CD14-positive monocyte (primary cell): ENCODE measurements around the gene ANAPC7. TPM values are rescaled to one million over a fixed set of nuclear protein-coding genes. Genes with fewer than 3 reads are reported as not detected.
"Not testable (repeated sequence)": the region's sequence is repeated elsewhere in the genome, so short reads cannot be mapped to it uniquely, and the experiment has no call there.

Source experiments
- DNase-seq, 3 donors: peaks; one replicate each; pipeline ENCODE4 v3.0.0-alpha.2; 2011 to 2022
- H2AFZ ChIP-seq: 2 replicates; pipeline ENCODE4 v1.6.0; 2012; ENCODE audit warnings: mild to moderate bottlenecking, low read depth, low read length, inconsistent platforms; ENCODE audit not compliant: insufficient read depth, poor library complexity, severe bottlenecking
- H3K27ac ChIP-seq, 2 donors: 1 replicate in 1 of 2; 2 replicates in 1 of 2; pipeline ENCODE4 v1.5.1; 2012 to 2013; ENCODE audit warnings: low read length in 2 of 2, control low read depth in 1 of 2, inconsistent platforms in 1 of 2, low read depth in 1 of 2, mild to moderate bottlenecking in 1 of 2
- H3K27me3 ChIP-seq, 2 donors: one replicate each; pipeline versions ENCODE4 v1.6.0 to v1.6.1; 2011 to 2013; ENCODE audit warnings: low read length in 2 of 2; ENCODE audit not compliant: control insufficient read depth in 2 of 2, insufficient read depth in 2 of 2
- H3K36me3 ChIP-seq, 2 donors: replicated peaks in 1 of 2; 1 replicate in 1 of 2; 2 replicates in 1 of 2; pipeline versions ENCODE4 v1.5.1 to v1.6.1; 2012 to 2013; ENCODE audit warnings: low read length in 2 of 2, control low read depth in 1 of 2, inconsistent platforms in 1 of 2, mild to moderate bottlenecking in 1 of 2; ENCODE audit not compliant: insufficient read depth in 2 of 2, control insufficient read depth in 1 of 2
- H3K4me1 ChIP-seq, 2 donors: 1 replicate in 1 of 2; 2 replicates in 1 of 2; pipeline versions ENCODE4 v1.5.1 to v1.6.1; 2012 to 2013; ENCODE audit warnings: low read length in 2 of 2, control low read depth in 1 of 2, inconsistent platforms in 1 of 2, mild to moderate bottlenecking in 1 of 2, moderate library complexity in 1 of 2; ENCODE audit not compliant: insufficient read depth in 2 of 2, control insufficient read depth in 1 of 2
- H3K4me2 ChIP-seq: replicated peaks from 2 replicates; pipeline ENCODE3; 2012; ENCODE audit warnings: low read length, moderate library complexity, mild to moderate bottlenecking; ENCODE audit not compliant: poor library complexity, severe bottlenecking; ENCODE audit errors: extremely low read depth
- H3K4me3 ChIP-seq, 3 experiments: fragments of 200-600 bp in 1 of 3; sonication (generic) in 1 of 3; replicated peaks in 1 of 3; 1 replicate in 2 of 3; 2 replicates in 1 of 3; pipeline ENCODE4 v1.5.1; 2011 to 2013; ENCODE audit warnings: low read length in 3 of 3, mild to moderate bottlenecking in 3 of 3, control low read depth in 2 of 3, low read depth in 2 of 3, inconsistent platforms in 1 of 3, moderate library complexity in 1 of 3
- H3K79me2 ChIP-seq: 2 replicates; pipeline ENCODE4 v1.6.0; 2012; ENCODE audit warnings: mild to moderate bottlenecking, control low read depth, inconsistent platforms, low read length, moderate library complexity; ENCODE audit not compliant: insufficient read depth
- H3K9ac ChIP-seq: 2 replicates; pipeline ENCODE4 v1.6.0; 2017; ENCODE audit warnings: low read length, mild to moderate bottlenecking; ENCODE audit not compliant: insufficient read depth, poor library complexity, severe bottlenecking
- H3K9me3 ChIP-seq, 2 donors: replicated peaks in 1 of 2; 1 replicate in 1 of 2; 2 replicates in 1 of 2; pipeline versions ENCODE4 v1.5.1 to v1.6.1; 2012 to 2013; ENCODE audit warnings: low read length in 2 of 2, control low read depth in 1 of 2; ENCODE audit not compliant: control insufficient read depth in 1 of 2, insufficient read depth in 1 of 2
- H4K20me1 ChIP-seq: 2 replicates; pipeline ENCODE4 v1.6.0; 2012; ENCODE audit warnings: mild to moderate bottlenecking, low read length, control low read depth, moderate library complexity; ENCODE audit not compliant: insufficient read depth
- H3K27ac Mint-ChIP-seq, 7 donors: one replicate each; pipeline ENCODE4 v1.8.0; 2020; ENCODE audit warnings: mild to moderate bottlenecking in 7 of 7, mixed read lengths in 7 of 7, moderate library complexity in 6 of 7, inconsistent platforms in 2 of 7
- H3K27me3 Mint-ChIP-seq, 3 donors: one replicate each; pipeline ENCODE4 v1.8.0; 2021 to 2022; ENCODE audit warnings: low read depth in 3 of 3, mild to moderate bottlenecking in 3 of 3, mixed read lengths in 3 of 3, moderate library complexity in 3 of 3, inconsistent platforms in 1 of 3
- H3K36me3 Mint-ChIP-seq, 2 donors: one replicate each; pipeline ENCODE4 v1.8.0; 2020; ENCODE audit warnings: mixed read lengths in 2 of 2, inconsistent platforms in 1 of 2, mild to moderate bottlenecking in 1 of 2
- H3K4me1 Mint-ChIP-seq: one replicate; pipeline ENCODE4 v1.8.0; 2020; ENCODE audit warnings: mild to moderate bottlenecking, mixed read lengths
- H3K4me3 Mint-ChIP-seq, 2 donors: one replicate each; pipeline ENCODE4 v1.8.0; 2020; ENCODE audit warnings: mild to moderate bottlenecking in 2 of 2, mixed read lengths in 2 of 2, moderate library complexity in 1 of 2
- H3K9me3 Mint-ChIP-seq, 7 donors: one replicate each; pipeline ENCODE4 v1.8.0; 2020 to 2022; ENCODE audit warnings: mixed read lengths in 7 of 7, mild to moderate bottlenecking in 6 of 7, moderate library complexity in 6 of 7, inconsistent platforms in 2 of 7
- CTCF ChIP-seq: fragments of 200-600 bp; IDR thresholded peaks from one replicate; pipeline ENCODE4 v1.8.0; 2022; ENCODE audit warnings: antibody characterized with exemption, mild to moderate bottlenecking
- WGBS: methylation state at CpG from one replicate; pipeline ENCODE4 v1.1.5; 2013; ENCODE audit warnings: missing lambda C conversion rate; ENCODE audit not compliant: insufficient coverage; 5-methylcytosine and 5-hydroxymethylcytosine counted together
- intact Hi-C, 2 donors: fragments of 100-400 bp; cut with micrococcal nuclease; formaldehyde crosslinking; loops; one replicate each; pipeline versions ENCODE4 v1.15.0 to v1.15.1; 2023
- polyA plus RNA-seq, 3 donors: library from polyadenylated mRNA; depleted of rRNA in 1 of 3; unstranded in 2 of 3; stranded (reverse) in 1 of 3; fragments of 300-500 nt in 2 of 3; fragments of >200 nt in 1 of 3; fragmentation: Illumina TruSeq in 2 of 3; gene quantifications; 1 replicate in 2 of 3; 2 replicates in 1 of 3; pipeline ENCODE4 v1.2.3, GENCODE V29; 2012 to 2021

Gene ANAPC7
- polyA plus RNA-seq, 3 donors, result 12.9 to 41.6 (median 17.2) TPM

- peaks cover 98 to 100% of the 10 kb centered on the region in 2 donors for H3K36me3 Mint-ChIP-seq
Observed at GRCh38 chr12:110342157-110342556, 61.4 kb downstream of the ANAPC7 start.

GRCh38 chr12:110340706-110341105, 62.8 kb downstream of the ANAPC7 start:
- H3K4me3 ChIP-seq, result no peak overlapping the region
- no peak for TF ChIP-seq CTCF
- H3K27me3 ChIP-seq, result no peaks in the 10 kb centered on the region
- no peaks in the 10 kb centered on the region for H3K9me3 Mint-ChIP-seq
- WGBS, result 97% methylated on average over 12 of the region's 18 CpGs
- H3K79me2 ChIP-seq, result peaks cover 15% of the 10 kb centered on the region
- peaks cover 99 to 100% of the 10 kb centered on the region in 2 donors for H3K36me3 ChIP-seq
- H3K27ac Mint-ChIP-seq, result peak overlapping the region in 1 of 7 donors; percentile 9
- intact Hi-C loops, result no loop called here
- no peak overlapping the region for H3K27ac ChIP-seq
- no peak overlapping the region for H3K4me3 Mint-ChIP-seq
- peaks cover 13% of the 10 kb centered on the region for H3K4me1 Mint-ChIP-seq
- H3K9ac ChIP-seq, result no peak overlapping the region
- no peaks in the 10 kb centered on the region for H3K9me3 ChIP-seq
- H4K20me1 ChIP-seq, result peaks cover 77% of the 10 kb centered on the region
- DNase-seq, result no peak
- no peaks in the 10 kb centered on the region for H3K27me3 Mint-ChIP-seq
- H3K36me3 Mint-ChIP-seq, result peaks cover 97 to 100% of the 10 kb centered on the region in 2 donors
- no peak overlapping the region for H3K4me2 ChIP-seq
- peaks cover 15% of the 10 kb centered on the region in 2 donors for H3K4me1 ChIP-seq
- no peak overlapping the region for H2AFZ ChIP-seq

More at GRCh38 chr12:110342157-110342556, 61.4 kb downstream of the ANAPC7 start:
- intact Hi-C loops, result no loop called here
- 95% methylated on average over 14 of the region's 15 CpGs for WGBS
- Histone ChIP-seq H3K36me3 (peaks cover 97 to 100% of the 10 kb centered on the region in 2 donors), H2AFZ (no peak overlapping the region), H3K4me1 (peaks cover 15 to 16% of the 10 kb centered on the region in 2 donors), H3K27me3 (no peaks in the 10 kb centered on the region), H3K4me2 (no peak overlapping the region), H3K27ac (no peak overlapping the region), H3K9ac (no peak overlapping the region), H4K20me1 (peaks cover 74% of the 10 kb centered on the region), H3K79me2 (peaks cover 13% of the 10 kb centered on the region), H3K9me3 (no peaks in the 10 kb centered on the region), H3K4me3 (no peak overlapping the region)
- Mint-ChIP-seq H3K27ac (no peak overlapping the region), H3K9me3 (no peaks in the 10 kb centered on the region), H3K4me1 (peaks cover 16% of the 10 kb centered on the region), H3K4me3 (no peak overlapping the region), H3K27me3 (no peaks in the 10 kb centered on the region)
- DNase-seq, result no peak
- TF ChIP-seq CTCF, result no peak

DNA sequence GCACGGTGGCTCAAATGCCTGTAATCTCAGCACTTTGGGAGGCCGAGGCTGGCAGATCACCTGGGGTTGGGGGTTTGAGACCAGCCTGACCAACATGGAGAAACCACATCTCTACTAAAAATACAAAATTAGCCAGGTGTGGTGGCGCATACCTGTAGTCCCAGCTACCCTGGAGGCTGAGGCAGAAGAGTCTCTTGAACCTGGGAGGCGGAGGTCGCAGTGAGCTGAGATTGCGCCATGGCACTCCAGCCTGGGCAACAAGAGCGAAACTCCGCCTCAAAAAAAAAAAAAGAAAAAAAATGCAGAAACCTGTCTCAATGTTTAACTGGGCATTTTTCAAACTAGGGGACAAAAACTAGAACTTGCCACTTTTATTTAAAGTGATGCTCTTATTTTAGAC, 63.2 kb downstream of the ANAPC7 start:
- peaks cover 100% of the 10 kb centered on the region in 2 donors for H3K36me3 ChIP-seq
- H3K9me3 Mint-ChIP-seq, H3K9ac ChIP-seq, H3K27me3 Mint-ChIP-seq, H3K4me3 ChIP-seq, H3K9me3 ChIP-seq, H3K27ac ChIP-seq, H3K4me2 ChIP-seq, intact Hi-C loops, H2AFZ ChIP-seq, H3K27me3 ChIP-seq, H3K4me3 Mint-ChIP-seq, DNase-seq: not testable (repeated sequence)
- H3K4me1 Mint-ChIP-seq, result peaks cover 10% of the 10 kb centered on the region
- H3K4me1 ChIP-seq, result peaks cover 10 to 11% of the 10 kb centered on the region in 2 donors
- H4K20me1 ChIP-seq, result peaks cover 74% of the 10 kb centered on the region
- peak overlapping the region in 2 of 7 donors; percentile 8 to 9 for H3K27ac Mint-ChIP-seq
- peaks cover 18% of the 10 kb centered on the region for H3K79me2 ChIP-seq
- peaks cover 97 to 100% of the 10 kb centered on the region in 2 donors for H3K36me3 Mint-ChIP-seq
- WGBS, result 96% methylated on average over 4 of the region's 8 CpGs
